WTC11 (cell line): Measurements from ENCODE around the gene NDOR1. TPM values are rescaled to one million over a fixed set of nuclear protein-coding genes. Genes with fewer than 3 reads are reported as not detected.

Experiments used
- ATAC-seq: fragments of 200-7000 bp; cut with Tn5 transposase; 2 replicates; pipeline ENCODE4 v1.10.0; 2021; ENCODE audit warnings: mild to moderate bottlenecking, moderate library complexity
- CTCF ChIA-PET: fragments of 300-600 bp; sonication (Branson Sonifier 250); formaldehyde crosslinking; loops from one replicate; lab custom pipeline; 2021; ENCODE audit warnings: antibody characterized with exemption; lab: Charles Lee
- POLR2A ChIA-PET: fragments of 350-600 bp; sonication (Branson Sonifier 250); formaldehyde crosslinking; loops from one replicate; lab custom pipeline; 2021; ENCODE audit warnings: antibody characterized with exemption; lab: Charles Lee
- DNase-seq: peaks from one replicate; pipeline ENCODE4 v3.0.0; 2021; ENCODE audit warnings: low spot score
- H3K27ac Mint-ChIP-seq: 2 replicates; pipeline ENCODE4 v1.8.0; 2021; ENCODE audit warnings: mixed read lengths
- H3K27me3 Mint-ChIP-seq: 2 replicates; pipeline ENCODE4 v1.8.0; 2021; ENCODE audit warnings: low read depth, mild to moderate bottlenecking, moderate library complexity, mixed read lengths
- H3K36me3 Mint-ChIP-seq: 2 replicates; pipeline ENCODE4 v1.8.0; 2021; ENCODE audit warnings: mixed read lengths
- H3K4me1 Mint-ChIP-seq: 2 replicates; pipeline ENCODE4 v1.8.0; 2022; ENCODE audit warnings: mixed read lengths
- H3K4me3 Mint-ChIP-seq: 2 replicates; pipeline ENCODE4 v1.8.0; 2021; ENCODE audit warnings: mild to moderate bottlenecking, moderate library complexity, mixed read lengths
- H3K9me3 Mint-ChIP-seq: 2 replicates; pipeline ENCODE4 v1.8.0; 2021; ENCODE audit warnings: mixed read lengths
- ATF1 ChIP-seq: sonication (generic); formaldehyde crosslinking; IDR thresholded peaks from 2 replicates; pipeline ENCODE4 v1.8.1; 2023; ENCODE audit warnings: mild to moderate bottlenecking, moderate library complexity, missing genetic modification reagents
- CBFB ChIP-seq: sonication (generic); formaldehyde crosslinking; IDR thresholded peaks from 2 replicates; pipeline ENCODE4 v1.8.1; 2022; ENCODE audit warnings: mild to moderate bottlenecking, low read depth, missing genetic modification reagents
- FOXJ3 ChIP-seq: sonication (generic); formaldehyde crosslinking; IDR thresholded peaks from 2 replicates; pipeline ENCODE4 v1.9.0; 2021; ENCODE audit warnings: missing genetic modification reagents, mild to moderate bottlenecking, borderline replicate concordance
- FOXP1 ChIP-seq: sonication (generic); formaldehyde crosslinking; IDR thresholded peaks from 2 replicates; pipeline ENCODE4 v1.8.0; 2022; ENCODE audit warnings: missing genetic modification reagents, mild to moderate bottlenecking, moderate library complexity, borderline replicate concordance
- GTF2I ChIP-seq: fragments of 250-450 bp; sonication (Bioruptor Pico); conservative IDR thresholded peaks from 2 replicates; pipeline ENCODE4 v1.4.0; 2021; ENCODE audit warnings: mild to moderate bottlenecking
- JAZF1 ChIP-seq: fragments of 250-450 bp; sonication (Bioruptor Pico); IDR thresholded peaks from 2 replicates; pipeline ENCODE4 v1.9.0; 2021; ENCODE audit warnings: moderate library complexity, mild to moderate bottlenecking, inconsistent platforms
- KAT7 ChIP-seq: sonication (generic); formaldehyde crosslinking; IDR thresholded peaks from 2 replicates; pipeline ENCODE4 v1.8.1; 2023; ENCODE audit warnings: missing genetic modification reagents, mild to moderate bottlenecking, borderline replicate concordance
- NFATC4 ChIP-seq: fragments of 250-450 bp; sonication (Bioruptor Pico); IDR thresholded peaks from 2 replicates; pipeline ENCODE4 v1.9.0; 2021; ENCODE audit warnings: mild to moderate bottlenecking
- NR1H2 ChIP-seq: sonication (generic); formaldehyde crosslinking; IDR thresholded peaks from 2 replicates; pipeline ENCODE4 v1.9.0; 2021; ENCODE audit warnings: mild to moderate bottlenecking, moderate library complexity, missing genetic modification reagents
- NR2C2 ChIP-seq: sonication (generic); formaldehyde crosslinking; IDR thresholded peaks from 2 replicates; pipeline ENCODE4 v1.8.0; 2022; ENCODE audit warnings: mild to moderate bottlenecking, missing genetic modification reagents
- NR3C1 ChIP-seq: sonication (generic); formaldehyde crosslinking; conservative IDR thresholded peaks from 2 replicates; pipeline ENCODE4 v1.8.1; 2023; ENCODE audit warnings: low read depth, mild to moderate bottlenecking, missing genetic modification reagents
- PRRX2 ChIP-seq: fragments of 250-450 bp; sonication (Bioruptor Pico); IDR thresholded peaks from 2 replicates; pipeline ENCODE4 v1.8.0; 2021; ENCODE audit warnings: mild to moderate bottlenecking
- SP1 ChIP-seq: sonication (generic); formaldehyde crosslinking; conservative IDR thresholded peaks from 2 replicates; pipeline ENCODE4 v1.8.1; 2022; ENCODE audit warnings: missing genetic modification reagents
- TEAD4 ChIP-seq: sonication (generic); formaldehyde crosslinking; IDR thresholded peaks from 2 replicates; pipeline ENCODE4 v1.8.0; 2022; ENCODE audit warnings: mild to moderate bottlenecking, missing genetic modification reagents
- ZBTB21 ChIP-seq: sonication (generic); formaldehyde crosslinking; IDR thresholded peaks from 2 replicates; pipeline ENCODE4 v1.8.1; 2023; ENCODE audit warnings: mild to moderate bottlenecking, missing genetic modification reagents, borderline replicate concordance
- ZNF232 ChIP-seq: sonication (generic); formaldehyde crosslinking; IDR thresholded peaks from 2 replicates; pipeline ENCODE4 v1.8.0; 2022; ENCODE audit warnings: mild to moderate bottlenecking, missing genetic modification reagents
- ZNF263 ChIP-seq: sonication (generic); formaldehyde crosslinking; IDR thresholded peaks from 2 replicates; pipeline ENCODE4 v1.8.1; 2022; ENCODE audit warnings: low read depth, mild to moderate bottlenecking, moderate library complexity, missing genetic modification reagents
- ZNF317 ChIP-seq: sonication (generic); formaldehyde crosslinking; IDR thresholded peaks from 2 replicates; pipeline ENCODE4 v1.8.1; 2023; ENCODE audit warnings: low read depth, mild to moderate bottlenecking, moderate library complexity, missing genetic modification reagents, borderline replicate concordance
- ZNF416 ChIP-seq: fragments of 250-450 bp; sonication (Bioruptor Pico); IDR thresholded peaks from 2 replicates; pipeline ENCODE4 v1.9.0; 2021; ENCODE audit warnings: mild to moderate bottlenecking, inconsistent platforms
- ZNF671 ChIP-seq: fragments of 250-450 bp; sonication (Bioruptor Pico); IDR thresholded peaks from 2 replicates; pipeline ENCODE4 v1.8.0; 2021; ENCODE audit warnings: mild to moderate bottlenecking
- total RNA-seq: library from RNA; stranded (reverse); gene quantifications from 3 replicates; pipeline ENCODE4 v1.2.3, GENCODE V29; 2021
- TF ChIP-seq, protein P1 (sequence below): sonication (generic); formaldehyde crosslinking; IDR thresholded peaks from 2 replicates; pipeline ENCODE4 v1.8.0; 2022; ENCODE audit warnings: mild to moderate bottlenecking, missing genetic modification reagents
- TF ChIP-seq, protein P2 (sequence below): fragments of 250-450 bp; sonication (Bioruptor Pico); IDR thresholded peaks from 2 replicates; pipeline ENCODE4 v1.9.0; 2021; ENCODE audit warnings: mild to moderate bottlenecking
- TF ChIP-seq, protein P3 (sequence below): sonication (generic); formaldehyde crosslinking; IDR thresholded peaks from 2 replicates; pipeline ENCODE4 v1.8.0; 2022; ENCODE audit warnings: mild to moderate bottlenecking, missing genetic modification reagents
- TF ChIP-seq, protein P4 (sequence below): sonication (generic); formaldehyde crosslinking; IDR thresholded peaks from 2 replicates; pipeline ENCODE4 v1.8.0; 2023; ENCODE audit warnings: missing genetic modification reagents, mild to moderate bottlenecking, borderline replicate concordance
- TF ChIP-seq, protein P5 (sequence below): sonication (generic); formaldehyde crosslinking; IDR thresholded peaks from 2 replicates; pipeline ENCODE4 v1.8.1; 2022; ENCODE audit warnings: missing genetic modification reagents, borderline replicate concordance

The NDOR1 gene
- total RNA-seq, 1 experiment from 2014 or later: 49.0 TPM

DNA sequence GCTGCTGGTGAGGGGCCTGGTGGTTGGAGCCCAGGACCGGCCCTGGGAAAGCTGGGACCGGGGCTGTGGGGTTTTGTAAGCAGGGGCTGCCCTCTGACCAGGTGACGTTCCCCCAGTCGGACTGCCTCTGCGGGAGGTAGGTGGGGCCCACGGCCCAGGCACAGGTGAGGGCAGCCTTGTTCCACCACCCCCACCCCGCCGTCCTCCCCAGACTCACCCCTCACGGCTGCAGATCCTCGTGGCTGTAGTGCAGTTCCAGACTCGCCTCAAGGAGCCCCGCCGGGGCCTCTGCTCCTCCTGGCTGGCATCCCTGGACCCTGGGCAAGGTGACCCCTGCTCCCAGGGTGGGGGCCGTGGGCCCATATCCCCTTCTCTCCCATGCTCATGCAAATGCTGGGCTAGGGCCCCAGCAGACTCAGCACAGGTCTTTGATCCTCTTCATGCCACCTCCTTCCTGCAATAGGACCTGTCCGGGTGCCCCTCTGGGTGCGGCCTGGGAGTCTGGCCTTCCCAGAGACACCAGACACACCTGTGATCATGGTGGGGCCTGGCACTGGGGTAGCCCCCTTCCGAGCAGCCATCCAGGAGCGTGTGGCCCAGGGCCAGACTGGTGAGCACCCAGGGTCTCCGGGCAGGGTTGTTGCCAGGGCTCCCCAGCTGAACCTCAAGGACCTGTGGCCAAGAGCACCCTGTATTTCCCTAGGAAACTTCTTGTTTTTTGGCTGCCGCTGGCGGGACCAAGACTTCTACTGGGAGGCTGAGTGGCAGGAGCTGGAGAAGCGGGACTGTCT, 9.9 kb downstream of the NDOR1 start:
- CTCF ChIA-PET: interaction anchor here (1.3 to 2.8 kb wide), 3 partner anchors 21 to 40 kb away, joined by 4 to 10 read pairs (median 8); no protein-coding TSS in a partner anchor
- 0 out of 2 replicates have a peak, but pooled peaks cover 3% of the 10 kb centered on the region for H3K36me3 Mint-ChIP-seq
- H3K9me3 Mint-ChIP-seq: no peaks in the 10 kb centered on the region
- TF ChIP-seq ZNF671 (no peak), NR3C1 (CRISPR knock-in tag) (no peak), FOXP1 (CRISPR knock-in tag) (no peak), ZNF263 (CRISPR knock-in tag) (no peak), ATF1 (CRISPR knock-in tag) (no peak), CBFB (CRISPR knock-in tag) (no peak), FOXJ3 (CRISPR knock-in tag) (no peak), KAT7 (CRISPR knock-in tag) (no peak)
- TF ChIP-seq, protein P1, sequence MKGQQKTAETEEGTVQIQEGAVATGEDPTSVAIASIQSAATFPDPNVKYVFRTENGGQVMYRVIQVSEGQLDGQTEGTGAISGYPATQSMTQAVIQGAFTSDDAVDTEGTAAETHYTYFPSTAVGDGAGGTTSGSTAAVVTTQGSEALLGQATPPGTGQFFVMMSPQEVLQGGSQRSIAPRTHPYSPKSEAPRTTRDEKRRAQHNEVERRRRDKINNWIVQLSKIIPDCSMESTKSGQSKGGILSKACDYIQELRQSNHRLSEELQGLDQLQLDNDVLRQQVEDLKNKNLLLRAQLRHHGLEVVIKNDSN: no peak
- TF ChIP-seq, protein P2, sequence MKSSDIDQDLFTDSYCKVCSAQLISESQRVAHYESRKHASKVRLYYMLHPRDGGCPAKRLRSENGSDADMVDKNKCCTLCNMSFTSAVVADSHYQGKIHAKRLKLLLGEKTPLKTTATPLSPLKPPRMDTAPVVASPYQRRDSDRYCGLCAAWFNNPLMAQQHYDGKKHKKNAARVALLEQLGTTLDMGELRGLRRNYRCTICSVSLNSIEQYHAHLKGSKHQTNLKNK: no peak
- TF ChIP-seq, protein P3, sequence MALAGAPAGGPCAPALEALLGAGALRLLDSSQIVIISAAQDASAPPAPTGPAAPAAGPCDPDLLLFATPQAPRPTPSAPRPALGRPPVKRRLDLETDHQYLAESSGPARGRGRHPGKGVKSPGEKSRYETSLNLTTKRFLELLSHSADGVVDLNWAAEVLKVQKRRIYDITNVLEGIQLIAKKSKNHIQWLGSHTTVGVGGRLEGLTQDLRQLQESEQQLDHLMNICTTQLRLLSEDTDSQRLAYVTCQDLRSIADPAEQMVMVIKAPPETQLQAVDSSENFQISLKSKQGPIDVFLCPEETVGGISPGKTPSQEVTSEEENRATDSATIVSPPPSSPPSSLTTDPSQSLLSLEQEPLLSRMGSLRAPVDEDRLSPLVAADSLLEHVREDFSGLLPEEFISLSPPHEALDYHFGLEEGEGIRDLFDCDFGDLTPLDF (CRISPR knock-in tag): no peak
- POLR2A ChIA-PET: no interaction called here
- DNase-seq (no peak), ATAC-seq (no peak)
- H3K27ac Mint-ChIP-seq: no peak overlapping the region
- H3K4me1 Mint-ChIP-seq: peaks cover 4% of the 10 kb centered on the region; the same call in 1 of the 2 replicates
- H3K4me3 Mint-ChIP-seq: no peak overlapping the region
- H3K27me3 Mint-ChIP-seq: no peaks in the 10 kb centered on the region

DNA sequence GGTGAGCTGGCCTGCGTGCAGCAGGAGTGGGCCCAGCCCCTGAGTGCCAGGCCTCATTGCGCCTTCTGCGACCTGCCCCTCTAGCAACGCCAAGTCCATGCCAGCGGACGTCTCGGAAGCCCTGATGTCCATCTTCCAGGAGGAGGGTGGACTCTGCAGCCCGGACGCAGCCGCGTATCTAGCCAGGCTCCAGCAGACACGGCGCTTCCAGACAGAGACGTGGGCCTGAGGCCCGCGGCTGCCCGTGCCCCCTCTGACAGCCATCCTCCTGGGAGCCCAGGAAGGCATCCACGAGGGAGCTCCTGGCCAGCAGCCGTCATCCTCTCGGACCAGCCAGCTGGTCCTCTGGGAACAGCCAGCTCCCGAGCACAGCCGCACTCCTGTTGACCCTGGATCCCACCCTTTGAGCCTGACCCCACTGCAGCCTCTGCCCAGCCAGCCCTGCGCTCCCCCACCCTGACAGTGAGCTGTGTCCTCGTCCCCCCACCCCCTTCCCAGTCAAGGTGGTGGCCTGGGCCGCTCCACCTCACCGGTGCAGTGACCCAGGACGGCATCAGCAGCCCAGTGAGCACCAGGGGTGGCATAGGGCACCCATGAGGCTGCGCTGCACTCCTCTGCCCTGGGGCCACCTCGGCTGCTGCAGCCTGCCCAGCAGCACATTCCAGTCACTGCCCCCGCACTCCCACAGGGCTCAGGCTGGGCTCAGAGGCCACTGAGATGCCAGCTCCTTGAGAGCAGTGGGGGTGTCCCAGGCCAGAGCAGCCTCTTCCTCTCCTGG, 10.9 kb downstream of the NDOR1 start:
- Mint-ChIP-seq H3K36me3 (0 out of 2 replicates have a peak, but pooled peaks cover 3% of the 10 kb centered on the region), H3K4me3 (no peak overlapping the region), H3K9me3 (no peaks in the 10 kb centered on the region), H3K27ac (no peak overlapping the region), H3K4me1 (peaks cover 4% of the 10 kb centered on the region; the same call in 1 of the 2 replicates), H3K27me3 (no peaks in the 10 kb centered on the region)
- DNase-seq: no peak
- ChIA-PET CTCF (interaction anchor here (0.8 to 1.8 kb wide), 4 partner anchors 11 to 187 kb away, joined by 3 to 8 read pairs (median 4); partner anchors contain the start of gene TUBB4B), POLR2A (no interaction called here)
- no peak for ATAC-seq
- TF ChIP-seq NFATC4 (CRISPR knock-in tag) (no peak), ZBTB21 (CRISPR knock-in tag) (no peak), NR2C2 (CRISPR knock-in tag) (no peak), TEAD4 (CRISPR knock-in tag) (no peak), ZNF671 (no peak), JAZF1 (no peak), ZNF232 (no peak), ZNF317 (CRISPR knock-in tag) (no peak), SP1 (CRISPR knock-in tag) (no peak), GTF2I (no peak), ZNF416 (CRISPR knock-in tag) (no peak), NR1H2 (CRISPR knock-in tag) (no peak), PRRX2 (CRISPR knock-in tag) (no peak)
- TF ChIP-seq, protein P4, sequence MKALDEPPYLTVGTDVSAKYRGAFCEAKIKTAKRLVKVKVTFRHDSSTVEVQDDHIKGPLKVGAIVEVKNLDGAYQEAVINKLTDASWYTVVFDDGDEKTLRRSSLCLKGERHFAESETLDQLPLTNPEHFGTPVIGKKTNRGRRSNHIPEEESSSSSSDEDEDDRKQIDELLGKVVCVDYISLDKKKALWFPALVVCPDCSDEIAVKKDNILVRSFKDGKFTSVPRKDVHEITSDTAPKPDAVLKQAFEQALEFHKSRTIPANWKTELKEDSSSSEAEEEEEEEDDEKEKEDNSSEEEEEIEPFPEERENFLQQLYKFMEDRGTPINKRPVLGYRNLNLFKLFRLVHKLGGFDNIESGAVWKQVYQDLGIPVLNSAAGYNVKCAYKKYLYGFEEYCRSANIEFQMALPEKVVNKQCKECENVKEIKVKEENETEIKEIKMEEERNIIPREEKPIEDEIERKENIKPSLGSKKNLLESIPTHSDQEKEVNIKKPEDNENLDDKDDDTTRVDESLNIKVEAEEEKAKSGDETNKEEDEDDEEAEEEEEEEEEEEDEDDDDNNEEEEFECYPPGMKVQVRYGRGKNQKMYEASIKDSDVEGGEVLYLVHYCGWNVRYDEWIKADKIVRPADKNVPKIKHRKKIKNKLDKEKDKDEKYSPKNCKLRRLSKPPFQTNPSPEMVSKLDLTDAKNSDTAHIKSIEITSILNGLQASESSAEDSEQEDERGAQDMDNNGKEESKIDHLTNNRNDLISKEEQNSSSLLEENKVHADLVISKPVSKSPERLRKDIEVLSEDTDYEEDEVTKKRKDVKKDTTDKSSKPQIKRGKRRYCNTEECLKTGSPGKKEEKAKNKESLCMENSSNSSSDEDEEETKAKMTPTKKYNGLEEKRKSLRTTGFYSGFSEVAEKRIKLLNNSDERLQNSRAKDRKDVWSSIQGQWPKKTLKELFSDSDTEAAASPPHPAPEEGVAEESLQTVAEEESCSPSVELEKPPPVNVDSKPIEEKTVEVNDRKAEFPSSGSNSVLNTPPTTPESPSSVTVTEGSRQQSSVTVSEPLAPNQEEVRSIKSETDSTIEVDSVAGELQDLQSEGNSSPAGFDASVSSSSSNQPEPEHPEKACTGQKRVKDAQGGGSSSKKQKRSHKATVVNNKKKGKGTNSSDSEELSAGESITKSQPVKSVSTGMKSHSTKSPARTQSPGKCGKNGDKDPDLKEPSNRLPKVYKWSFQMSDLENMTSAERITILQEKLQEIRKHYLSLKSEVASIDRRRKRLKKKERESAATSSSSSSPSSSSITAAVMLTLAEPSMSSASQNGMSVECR (CRISPR knock-in tag): no peak
- TF ChIP-seq, protein P3 (CRISPR knock-in tag): no peak
- TF ChIP-seq, protein P5, sequence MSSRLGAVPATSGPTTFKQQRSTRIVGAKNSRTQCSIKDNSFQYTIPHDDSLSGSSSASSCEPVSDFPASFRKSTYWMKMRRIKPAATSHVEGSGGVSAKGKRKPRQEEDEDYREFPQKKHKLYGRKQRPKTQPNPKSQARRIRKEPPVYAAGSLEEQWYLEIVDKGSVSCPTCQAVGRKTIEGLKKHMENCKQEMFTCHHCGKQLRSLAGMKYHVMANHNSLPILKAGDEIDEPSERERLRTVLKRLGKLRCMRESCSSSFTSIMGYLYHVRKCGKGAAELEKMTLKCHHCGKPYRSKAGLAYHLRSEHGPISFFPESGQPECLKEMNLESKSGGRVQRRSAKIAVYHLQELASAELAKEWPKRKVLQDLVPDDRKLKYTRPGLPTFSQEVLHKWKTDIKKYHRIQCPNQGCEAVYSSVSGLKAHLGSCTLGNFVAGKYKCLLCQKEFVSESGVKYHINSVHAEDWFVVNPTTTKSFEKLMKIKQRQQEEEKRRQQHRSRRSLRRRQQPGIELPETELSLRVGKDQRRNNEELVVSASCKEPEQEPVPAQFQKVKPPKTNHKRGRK: no peak
